Measurements from ENCODE around the gene CDT1. TPM values are rescaled to one million over a fixed set of nuclear protein-coding genes. Genes with fewer than 3 reads are reported as not detected.
A peak's percentile ranks its signal among the peaks of the same experiment; 100 is the strongest.

The CDT1 gene
- total and polyA plus RNA-seq, 2 donors (not counting 1 experiment from before 2014, with no cell fraction given): 1.3 to 3.6 TPM

DNA sequence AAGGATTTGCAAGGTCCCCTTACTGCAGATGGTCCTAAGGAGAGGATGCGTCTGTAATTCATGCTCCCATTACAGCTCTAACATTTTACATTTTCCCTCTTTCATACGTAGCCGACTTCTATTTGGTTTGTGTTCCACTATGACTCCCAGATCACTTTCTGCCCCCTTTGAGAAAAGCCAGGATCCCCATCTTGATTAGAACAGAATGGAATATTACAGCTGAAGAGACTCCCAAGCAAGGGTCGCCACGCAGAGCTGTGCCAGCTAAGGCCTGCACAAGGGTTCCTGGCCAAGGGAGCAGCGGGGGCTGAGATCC, 3.4 kb upstream of the CDT1 start:
- Histone ChIP-seq H3K79me2 (ENCODE audit: control insufficient read depth, insufficient read depth, low read length) (peaks cover 12% of the 10 kb centered on the region), H4K20me1 (ENCODE audit: control insufficient read depth, extremely low read depth, insufficient read depth, low read length) (no peaks in the 10 kb centered on the region), H3K27me3 (ENCODE audit: control insufficient read depth, insufficient read depth, low read length) (no peaks in the 10 kb centered on the region), H3K36me3 (ENCODE audit: control insufficient read depth, insufficient read depth, low read length) (peaks cover 2% of the 10 kb centered on the region), H3K9ac (ENCODE audit: insufficient read depth, low read length) (no peak overlapping the region), H2AFZ (ENCODE audit: low read length) (no peak overlapping the region), H3K4me2 (ENCODE audit: extremely low read depth, insufficient read depth, low read length) (no peak overlapping the region), H3K4me3 (replicated peaks in 1 of 4; ENCODE audit: control extremely low read depth in 1 of 4, insufficient read depth in 1 of 4, low read depth in 3 of 4, low read length in 4 of 4) (no peak overlapping the region), H3K4me1 (ENCODE audit: control insufficient read depth, extremely low read depth, insufficient read depth, low read length) (peaks cover 7% of the 10 kb centered on the region), H3K9me3 (ENCODE audit: control insufficient read depth, insufficient read depth, low read depth, low read length) (no peaks in the 10 kb centered on the region), H3K27ac (ENCODE audit: insufficient read depth, low read length) (no peak overlapping the region)
- DNase-seq (ENCODE audit: low read depth in 2 of 2): no peak
- TF ChIP-seq EZH2 (IDR thresholded peaks at IDR 0.05; ENCODE audit: low read length, missing control alignments): no peak
- TF ChIP-seq, protein P1, sequence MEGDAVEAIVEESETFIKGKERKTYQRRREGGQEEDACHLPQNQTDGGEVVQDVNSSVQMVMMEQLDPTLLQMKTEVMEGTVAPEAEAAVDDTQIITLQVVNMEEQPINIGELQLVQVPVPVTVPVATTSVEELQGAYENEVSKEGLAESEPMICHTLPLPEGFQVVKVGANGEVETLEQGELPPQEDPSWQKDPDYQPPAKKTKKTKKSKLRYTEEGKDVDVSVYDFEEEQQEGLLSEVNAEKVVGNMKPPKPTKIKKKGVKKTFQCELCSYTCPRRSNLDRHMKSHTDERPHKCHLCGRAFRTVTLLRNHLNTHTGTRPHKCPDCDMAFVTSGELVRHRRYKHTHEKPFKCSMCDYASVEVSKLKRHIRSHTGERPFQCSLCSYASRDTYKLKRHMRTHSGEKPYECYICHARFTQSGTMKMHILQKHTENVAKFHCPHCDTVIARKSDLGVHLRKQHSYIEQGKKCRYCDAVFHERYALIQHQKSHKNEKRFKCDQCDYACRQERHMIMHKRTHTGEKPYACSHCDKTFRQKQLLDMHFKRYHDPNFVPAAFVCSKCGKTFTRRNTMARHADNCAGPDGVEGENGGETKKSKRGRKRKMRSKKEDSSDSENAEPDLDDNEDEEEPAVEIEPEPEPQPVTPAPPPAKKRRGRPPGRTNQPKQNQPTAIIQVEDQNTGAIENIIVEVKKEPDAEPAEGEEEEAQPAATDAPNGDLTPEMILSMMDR (conservative IDR thresholded peaks at IDR 0.05 in 1 of 2, IDR thresholded peaks at IDR 0.05 in 1 of 2; ENCODE audit: low read depth in 1 of 2, low read length in 2 of 2): no peak

DNA sequence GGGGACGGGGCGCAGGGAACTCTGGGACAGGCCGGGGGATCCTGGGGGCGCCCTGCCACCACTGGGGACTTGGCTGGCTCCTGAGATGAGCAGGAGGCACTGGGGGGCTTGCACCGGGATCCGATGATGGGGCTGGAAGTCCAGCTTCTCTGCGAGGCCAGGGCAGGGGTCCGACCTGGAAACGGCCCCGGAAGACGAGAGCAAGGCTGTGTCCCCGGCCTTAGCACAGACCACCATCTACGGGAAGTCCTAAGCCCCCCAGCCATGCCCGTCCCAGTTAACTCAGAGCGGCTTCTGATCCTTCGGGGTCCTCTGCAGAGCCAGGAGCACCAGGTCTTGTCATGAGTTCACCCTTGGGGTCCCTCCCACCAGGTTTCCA, 573 bp downstream of the CDT1 start:
- Histone ChIP-seq H3K36me3 (ENCODE audit: control insufficient read depth, insufficient read depth, low read length) (peaks cover 16% of the 10 kb centered on the region), H3K27me3 (ENCODE audit: control insufficient read depth, insufficient read depth, low read length) (no peaks in the 10 kb centered on the region), H2AFZ (ENCODE audit: low read length) (no peak overlapping the region), H3K4me2 (ENCODE audit: extremely low read depth, insufficient read depth, low read length) (peak overlapping the region; percentile 94), H3K9ac (ENCODE audit: insufficient read depth, low read length) (peak overlapping the region; percentile 65), H4K20me1 (ENCODE audit: control insufficient read depth, extremely low read depth, insufficient read depth, low read length) (no peaks in the 10 kb centered on the region), H3K9me3 (ENCODE audit: control insufficient read depth, insufficient read depth, low read depth, low read length) (no peaks in the 10 kb centered on the region), H3K4me3 (replicated peaks in 1 of 4; ENCODE audit: control extremely low read depth in 1 of 4, insufficient read depth in 1 of 4, low read depth in 3 of 4, low read length in 4 of 4) (peak overlapping the region; percentile 54 to 67 (median 62)), H3K27ac (ENCODE audit: insufficient read depth, low read length) (peak overlapping the region; percentile 57), H3K79me2 (ENCODE audit: control insufficient read depth, insufficient read depth, low read length) (peaks cover 20% of the 10 kb centered on the region), H3K4me1 (ENCODE audit: control insufficient read depth, extremely low read depth, insufficient read depth, low read length) (peaks cover 7% of the 10 kb centered on the region)
- TF ChIP-seq EZH2 (IDR thresholded peaks at IDR 0.05; ENCODE audit: low read length, missing control alignments): no peak
- TF ChIP-seq, protein P1 (conservative IDR thresholded peaks at IDR 0.05 in 1 of 2, IDR thresholded peaks at IDR 0.05 in 1 of 2; ENCODE audit: low read depth in 1 of 2, low read length in 2 of 2): no peak
- no peak for DNase-seq (ENCODE audit: low read depth in 2 of 2)

DNA sequence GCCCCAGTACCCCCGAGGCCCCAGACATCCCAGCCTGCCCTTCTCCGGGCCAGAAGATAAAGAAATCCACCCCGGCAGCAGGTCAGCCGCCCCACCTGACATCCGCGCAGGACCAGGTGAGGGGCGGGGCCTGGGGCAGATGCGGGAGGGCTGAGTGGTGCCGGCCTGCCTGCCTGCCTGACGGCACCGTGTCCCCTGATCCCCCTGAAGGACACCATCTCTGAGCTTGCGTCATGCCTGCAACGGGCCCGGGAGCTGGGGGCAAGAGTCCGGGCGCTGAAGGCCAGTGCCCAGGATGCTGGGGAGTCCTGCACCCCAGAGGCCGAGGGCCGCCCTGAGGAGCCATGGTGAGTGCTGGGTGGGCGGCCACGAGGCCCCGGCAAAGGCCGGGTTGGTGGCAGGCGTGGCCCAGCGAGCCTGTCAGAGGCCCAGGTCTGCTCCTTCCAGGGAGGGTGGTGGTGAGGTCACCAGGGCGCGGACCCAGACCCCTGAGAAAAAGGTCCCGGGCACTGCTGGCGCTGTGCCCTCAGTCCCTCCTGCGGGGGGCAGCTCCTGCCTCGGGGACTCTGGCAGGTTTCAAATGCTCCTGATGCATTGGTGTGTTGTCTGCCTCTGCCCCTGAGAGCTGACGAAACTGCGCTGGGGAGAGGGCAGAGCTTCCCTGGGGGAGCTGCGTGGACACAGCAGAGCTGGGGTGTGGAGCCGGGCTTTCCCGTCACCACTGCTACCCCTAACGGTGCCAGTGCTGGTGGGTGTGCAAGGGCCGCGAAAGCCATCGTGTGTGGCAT, 1.2 kb downstream of the CDT1 start:
- peak overlapping the region; percentile 57 for H3K27ac ChIP-seq (ENCODE audit: insufficient read depth, low read length)
- H3K9me3 ChIP-seq (ENCODE audit: control insufficient read depth, insufficient read depth, low read depth, low read length): no peaks in the 10 kb centered on the region
- peak overlapping the region; percentile 94 for H3K4me2 ChIP-seq (ENCODE audit: extremely low read depth, insufficient read depth, low read length)

More for the DNA sequence above, 1.2 kb downstream of the CDT1 start:
- no peak for DNase-seq (ENCODE audit: low read depth in 2 of 2)
- H3K9ac ChIP-seq (ENCODE audit: insufficient read depth, low read length): peak overlapping the region; percentile 65
- H3K36me3 ChIP-seq (ENCODE audit: control insufficient read depth, insufficient read depth, low read length): peaks cover 21% of the 10 kb centered on the region
- no peaks in the 10 kb centered on the region for H4K20me1 ChIP-seq (ENCODE audit: control insufficient read depth, extremely low read depth, insufficient read depth, low read length)
- peak overlapping the region; percentile 54 to 67 (median 62) for H3K4me3 ChIP-seq (replicated peaks in 1 of 4; ENCODE audit: control extremely low read depth in 1 of 4, insufficient read depth in 1 of 4, low read depth in 3 of 4, low read length in 4 of 4)
- TF ChIP-seq, protein P1 (conservative IDR thresholded peaks at IDR 0.05 in 1 of 2, IDR thresholded peaks at IDR 0.05 in 1 of 2; ENCODE audit: low read depth in 1 of 2, low read length in 2 of 2): no peak
- TF ChIP-seq EZH2 (IDR thresholded peaks at IDR 0.05; ENCODE audit: low read length, missing control alignments): no peak
- peaks cover 12% of the 10 kb centered on the region for H3K4me1 ChIP-seq (ENCODE audit: control insufficient read depth, extremely low read depth, insufficient read depth, low read length)
- no peak overlapping the region for H2AFZ ChIP-seq (ENCODE audit: low read length)
- H3K27me3 ChIP-seq (ENCODE audit: control insufficient read depth, insufficient read depth, low read length): no peaks in the 10 kb centered on the region
- peaks cover 26% of the 10 kb centered on the region for H3K79me2 ChIP-seq (ENCODE audit: control insufficient read depth, insufficient read depth, low read length)
